K562 (cell line): ENCODE measurements around the gene DYNLT2. TPM values are rescaled to one million over a fixed set of nuclear protein-coding genes. Genes with fewer than 3 reads are reported as not detected.

ENCODE experiments used
- ATAC-seq: fragments of 200-7000 bp; cut with Tn5 transposase; 3 replicates; pipeline ENCODE4 v1.9.1; 2020; ENCODE audit warnings: moderate library complexity
- BruUV-seq: library from RNA; stranded (reverse); fragments of 400-500 nt; replicated peaks from 2 replicates; lab custom pipeline; 2021; lab: Mats Ljungman, UMichigan
- CTCF ChIA-PET: fragments of 300-600 bp; formaldehyde crosslinking; extraction: SDS; loops from one replicate; lab custom pipeline; 2021; ENCODE audit warnings: low intra/inter-chr PET ratio; lab: Yijun Ruan, JAX
- POLR2A ChIA-PET: fragments of 300-600, 350-650 bp; sonication (Branson Sonifier 250); formaldehyde crosslinking; extraction: SDS; loops from one replicate; lab custom pipeline; 2021; ENCODE audit warnings: antibody characterized with exemption, inconsistent platforms; lab: Yijun Ruan, JAX
- DNase-seq, 4 experiments: peaks; one replicate each; pipeline versions ENCODE4 v3.0.0 to v3.0.0-alpha.2; 2011 to 2018; ENCODE audit warnings: low spot score in 3 of 4, mixed read lengths in 3 of 4; ENCODE audit errors: extremely low read depth in 1 of 4
- FAIRE-seq: peaks from 2 replicates; lab custom pipeline; 2011; peaks lifted over from hg19 to GRCh38; lab: Jason Lieb, UNC
- H2AFZ ChIP-seq: 2 replicates; pipeline ENCODE4 v1.6.0; 2011; ENCODE audit warnings: low read depth, low read length, control low read depth, inconsistent platforms
- H3K27ac ChIP-seq: fragments of 200-600 bp; 3 replicates; pipeline ENCODE4 v1.8.0; 2011; ENCODE audit warnings: low read depth, mild to moderate bottlenecking, control low read depth, inconsistent platforms, low read length, moderate library complexity, mixed read lengths; ENCODE audit errors: extremely low read depth
- H3K27me3 ChIP-seq, 2 experiments: fragments of 300-600 bp in 1 of 2; 2 replicates in 1 of 2; 3 replicates in 1 of 2; pipeline versions ENCODE4 v1.6.0 to v1.8.0; 2011; ENCODE audit warnings: inconsistent platforms in 2 of 2, low read length in 2 of 2, mild to moderate bottlenecking in 1 of 2, mixed read lengths in 1 of 2, moderate library complexity in 1 of 2; ENCODE audit not compliant: control insufficient read depth in 2 of 2, insufficient read depth in 2 of 2
- H3K36me3 ChIP-seq: fragments of 300-600 bp; 3 replicates; pipeline ENCODE4 v1.8.0; 2011; ENCODE audit warnings: mild to moderate bottlenecking, low read length, inconsistent platforms; ENCODE audit not compliant: control insufficient read depth, insufficient read depth
- H3K4me1 ChIP-seq, 2 experiments: fragments of 200-600 bp in 1 of 2; replicated peaks in 1 of 2; 2 replicates in 1 of 2; 3 replicates in 1 of 2; pipeline versions ENCODE4 v1.5.1 to v1.8.0; 2011; ENCODE audit warnings: inconsistent platforms in 2 of 2, low read length in 2 of 2, mild to moderate bottlenecking in 1 of 2, mixed read lengths in 1 of 2, moderate library complexity in 1 of 2; ENCODE audit not compliant: control insufficient read depth in 2 of 2, insufficient read depth in 2 of 2
- H3K4me2 ChIP-seq: 2 replicates; pipeline ENCODE4 v1.6.1; 2011; ENCODE audit warnings: low read length, control low read depth, inconsistent platforms, mixed read lengths; ENCODE audit not compliant: insufficient read depth
- H3K4me3 ChIP-seq: fragments of 200-600 bp; sonication (generic), shearing (Covaris generic); 2 replicates; pipeline ENCODE4 v1.5.1; 2016; ENCODE audit warnings: control low read depth, inconsistent platforms
- H3K79me2 ChIP-seq: fragments of 200-600 bp; 3 replicates; pipeline ENCODE4 v1.8.0; 2011; ENCODE audit warnings: low read length, inconsistent platforms; ENCODE audit not compliant: control insufficient read depth, insufficient read depth
- H3K9ac ChIP-seq, 2 experiments: 2 replicates each; pipeline versions ENCODE4 v1.6.0 to v1.6.1; 2011; ENCODE audit warnings: low read depth in 2 of 2, low read length in 2 of 2, control low read depth in 1 of 2, inconsistent platforms in 1 of 2, mild to moderate bottlenecking in 1 of 2, mixed read lengths in 1 of 2; ENCODE audit not compliant: insufficient read depth in 1 of 2
- H3K9me1 ChIP-seq: one replicate; pipeline ENCODE4 v1.6.0; 2011; ENCODE audit warnings: inconsistent platforms, mild to moderate bottlenecking, low read length, moderate library complexity; ENCODE audit not compliant: control insufficient read depth, insufficient read depth
- H3K9me3 ChIP-seq: replicated peaks from 2 replicates; pipeline ENCODE4 v1.5.1; 2011; ENCODE audit warnings: low read depth, low read length, inconsistent platforms; ENCODE audit not compliant: control insufficient read depth, insufficient read depth
- H4K20me1 ChIP-seq: replicated peaks from 2 replicates; pipeline ENCODE4 v1.6.1; 2011; ENCODE audit warnings: low read length, inconsistent platforms, mixed read lengths; ENCODE audit not compliant: control insufficient read depth, insufficient read depth
- BRD4 ChIP-seq: fragments of 200-600 bp; sonication (generic); IDR thresholded peaks from 2 replicates; pipeline ENCODE4 v1.6.1; 2017; ENCODE audit warnings: inconsistent platforms
- HDAC3 ChIP-seq: fragments of 450-650 bp; IDR thresholded peaks from 2 replicates; pipeline ENCODE4 v1.6.1; 2018; ENCODE audit warnings: borderline replicate concordance, mild to moderate bottlenecking, moderate library complexity; ENCODE audit not compliant: partially characterized antibody
- POLR2B ChIP-seq: fragments of 450-650 bp; IDR thresholded peaks from 2 replicates; pipeline ENCODE4 v1.6.1; 2018; ENCODE audit warnings: low read depth; ENCODE audit not compliant: partially characterized antibody
- RB1 ChIP-seq: fragments of 450-650 bp; IDR thresholded peaks from 2 replicates; pipeline ENCODE4 v1.6.1; 2017; ENCODE audit warnings: low read depth, mild to moderate bottlenecking
- RBM34 ChIP-seq: fragments of 200-400 bp; formaldehyde crosslinking; IDR thresholded peaks from 2 replicates; pipeline ENCODE4 v1.6.1; 2018; ENCODE audit warnings: low read length, borderline replicate concordance; ENCODE audit not compliant: insufficient read depth
- SAP30 ChIP-seq: fragments of 200-600 bp; sonication (generic); IDR thresholded peaks from 2 replicates; pipeline ENCODE4 v1.6.1; 2012; ENCODE audit warnings: borderline replicate concordance, low read depth, mild to moderate bottlenecking, moderate library complexity, low read length, control low read depth, inconsistent platforms; ENCODE audit not compliant: insufficient read depth, poor library complexity, severe bottlenecking
- WGBS: fragments of 100-300 bp; shearing (Covaris generic); methylation state at CpG from one replicate; pipeline ENCODE4 v1.1.6; 2016; ENCODE audit warnings: low coverage, mixed read lengths; ENCODE audit not compliant: insufficient coverage; ENCODE audit errors: missing lambda C conversion rate; 5-methylcytosine and 5-hydroxymethylcytosine counted together
- in situ Hi-C: fragments of 300-500 bp; cut with MboI; formaldehyde crosslinking; loops from 4 replicates; pipeline ENCODE4 v1.15.0; 2018; ENCODE audit warnings: inconsistent platforms, mixed read lengths
- intact Hi-C: fragments of 100-400 bp; cut with micrococcal nuclease; formaldehyde crosslinking; loops from 2 replicates; pipeline ENCODE4 v1.14.2; 2022
- polyA plus RNA-seq, 8 experiments: library from polyadenylated mRNA; depleted of rRNA in 4 of 8; stranded (reverse) in 5 of 8; unstranded in 3 of 8; fragments of >200 nt; fragmentation: Nextera tagmentation in 2 of 8; fragmentation: Illumina TruSeq in 1 of 8; extraction: Ambion mirVana in 2 of 8; extraction: Trizol in 1 of 8; gene quantifications; 2 replicates each; pipeline versions ENCODE4 v1.2.1 to v1.2.3, GENCODE V29; 2011 to 2014; ENCODE audit warnings: inconsistent platforms in 1 of 8, missing spikeins in 1 of 8
- total RNA-seq, 7 experiments: library from RNA; depleted of rRNA in 6 of 7; stranded (reverse); fragments of >200 nt in 6 of 7; fragmentation: Illumina TruSeq in 2 of 7; extraction: Trizol in 2 of 7; gene quantifications; 2 replicates each; pipeline versions ENCODE4 v1.2.1 to v1.2.3, GENCODE V29; 2011 to 2021; ENCODE audit warnings: low replicate concordance in 1 of 7

DYNLT2 gene
- total and polyA plus RNA-seq, 9 of the 15 experiments (the other 6 are each of a cell fraction or from before 2014, with no cell fraction given) = 2.0 to 12.8 (median 6.3) TPM

DNA sequence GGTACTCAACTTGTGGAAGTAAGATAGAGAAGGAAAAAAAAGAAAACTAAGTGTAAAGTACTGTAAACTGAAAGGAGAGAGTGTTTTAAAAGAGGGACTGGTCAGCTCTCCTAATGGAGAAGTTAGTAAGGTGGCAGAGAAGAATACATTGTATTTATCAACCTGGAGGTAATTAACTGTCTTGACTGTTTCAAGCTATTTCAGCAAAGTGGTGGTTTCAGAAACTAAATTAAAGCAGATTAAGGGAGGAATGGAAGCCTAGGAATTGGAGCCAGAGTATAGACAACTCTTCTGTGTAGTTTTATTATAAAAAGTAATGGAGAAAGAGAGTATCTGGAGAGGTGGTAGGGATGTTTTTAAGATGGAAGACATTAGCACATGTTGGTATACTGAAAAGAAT lies 24.4 kb downstream of the DYNLT2 start (continued):
- TF ChIP-seq RBM34 (no peak), POLR2B (no peak), HDAC3 (no peak), RB1 (no peak)

DNA sequence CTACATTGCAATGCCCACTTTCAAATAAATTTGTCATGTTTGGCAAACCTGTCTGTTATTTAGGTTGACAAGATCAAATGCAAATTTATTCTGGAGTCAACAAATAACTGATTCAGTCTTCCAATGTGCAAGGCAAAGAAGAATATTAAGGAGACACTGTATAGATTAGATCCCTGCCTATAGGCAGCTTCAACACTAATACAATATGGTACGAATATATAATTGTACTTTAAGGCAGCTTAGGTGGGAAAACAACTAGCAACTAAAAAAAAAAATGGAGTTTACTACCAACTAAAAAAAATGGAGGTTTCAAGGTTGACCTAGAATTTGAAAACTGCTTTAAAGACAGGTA lies 25.3 kb downstream of the DYNLT2 start:
- peak; percentile 16; the same call in 1 of the 2 replicates for TF ChIP-seq BRD4
- no peak for TF ChIP-seq SAP30
- TF ChIP-seq, all 486 proteins: peak for 1
- H3K27me3 ChIP-seq = no peaks in the 10 kb centered on the region
- H3K9me3 ChIP-seq = no peaks in the 10 kb centered on the region
- H3K4me1 ChIP-seq = peaks cover 25 to 31% of the 10 kb centered on the region in 2 experiments
- POLR2A ChIA-PET = interaction anchor here (0.6 to 2.9 kb wide), 7 partner anchors 10 to 1705 kb away, joined by 3 to 22 read pairs (median 5); partner anchors contain the start of genes C6orf120, DYNLT2, ERMARD and WDR27
- FAIRE-seq (no peak), DNase-seq (no peak), ATAC-seq (no peak)
- H4K20me1 ChIP-seq = peaks cover 6% of the 10 kb centered on the region
- in situ Hi-C loops = no loop called here
- no peaks in the 10 kb centered on the region for H3K36me3 ChIP-seq
- H2AFZ ChIP-seq = peak overlapping the region; percentile 79; the same call in 1 of the 2 replicates
- H3K4me2 ChIP-seq = no peak overlapping the region
- peak overlapping the region in 1 of 2 experiments; percentile 66; a peak in 1 of 4 replicates for H3K9ac ChIP-seq
- WGBS = 40% methylated on average over 1 of the region's 1 CpG
- no peak overlapping the region for H3K27ac ChIP-seq
- BruUV-seq = no TSS peak
- H3K79me2 ChIP-seq = peaks cover 26% of the 10 kb centered on the region
- H3K9me1 ChIP-seq = no peaks in the 10 kb centered on the region
- intact Hi-C loops = no loop called here
- CTCF ChIA-PET = no interaction called here
- H3K4me3 ChIP-seq = no peak overlapping the region
